Adrenal gland (tissue), 5 donors: ENCODE measurements around the gene GALNTL6.

Experiments used
- CTCF ChIP-seq, 6 experiments: fragments of 450-650 bp in 4 of 6; fragments of 200-600 bp in 2 of 6; sonication (generic) in 1 of 6; IDR thresholded peaks; 1 replicate in 5 of 6; 2 replicates in 1 of 6; pipeline versions ENCODE4 v1.5.1 to v1.8.0; 2016 to 2021; ENCODE audit warnings: antibody characterized with exemption in 6 of 6, mild to moderate bottlenecking in 2 of 6, moderate library complexity in 1 of 6
- POLR2A ChIP-seq, 2 donors: fragments of 450-650 bp; IDR thresholded peaks; one replicate each; pipeline ENCODE4 v1.6.1; 2017; ENCODE audit warnings: antibody characterized with exemption in 2 of 2, mild to moderate bottlenecking in 2 of 2, moderate library complexity in 1 of 2
- donor health status: DM: no; HTN: no; CAD: no.

GRCh38 chr4:172996571-172997216 is 1183.5 kb downstream of the GALNTL6 start:
- TF ChIP-seq POLR2A (IDR thresholded peaks at IDR 0.05) = no peak
- TF ChIP-seq CTCF (IDR thresholded peaks at IDR 0.05) = no peak
